ENCODE data around the gene OR2W3. TPM values are rescaled to one million over a fixed set of nuclear protein-coding genes. Genes with fewer than 3 reads are reported as not detected.
"Not testable (repeated sequence)": the region's sequence is repeated elsewhere in the genome, so short reads cannot be mapped to it uniquely, and the experiment has no call there.

OR2W3 gene
- total RNA-seq, 2 experiments from 2014 or later, result not detected

GRCh38 chr1:247933989-247934388 is 38.6 kb downstream of the OR2W3 start:
- ATAC-seq (no peak), DNase-seq (no peak)
- Mint-ChIP-seq H3K27ac (no peak overlapping the region), H3K9me3 (peaks cover 2% of the 10 kb centered on the region), H3K4me3 (no peak overlapping the region), H3K4me1 (ENCODE audit: low read depth) (no peaks in the 10 kb centered on the region), H3K36me3 (ENCODE audit: low read depth) (no peaks in the 10 kb centered on the region), H3K27me3 (no peaks in the 10 kb centered on the region)
- ChIA-PET CTCF (no interaction called here), POLR2A (no interaction called here)
- TF ChIP-seq, protein P1, sequence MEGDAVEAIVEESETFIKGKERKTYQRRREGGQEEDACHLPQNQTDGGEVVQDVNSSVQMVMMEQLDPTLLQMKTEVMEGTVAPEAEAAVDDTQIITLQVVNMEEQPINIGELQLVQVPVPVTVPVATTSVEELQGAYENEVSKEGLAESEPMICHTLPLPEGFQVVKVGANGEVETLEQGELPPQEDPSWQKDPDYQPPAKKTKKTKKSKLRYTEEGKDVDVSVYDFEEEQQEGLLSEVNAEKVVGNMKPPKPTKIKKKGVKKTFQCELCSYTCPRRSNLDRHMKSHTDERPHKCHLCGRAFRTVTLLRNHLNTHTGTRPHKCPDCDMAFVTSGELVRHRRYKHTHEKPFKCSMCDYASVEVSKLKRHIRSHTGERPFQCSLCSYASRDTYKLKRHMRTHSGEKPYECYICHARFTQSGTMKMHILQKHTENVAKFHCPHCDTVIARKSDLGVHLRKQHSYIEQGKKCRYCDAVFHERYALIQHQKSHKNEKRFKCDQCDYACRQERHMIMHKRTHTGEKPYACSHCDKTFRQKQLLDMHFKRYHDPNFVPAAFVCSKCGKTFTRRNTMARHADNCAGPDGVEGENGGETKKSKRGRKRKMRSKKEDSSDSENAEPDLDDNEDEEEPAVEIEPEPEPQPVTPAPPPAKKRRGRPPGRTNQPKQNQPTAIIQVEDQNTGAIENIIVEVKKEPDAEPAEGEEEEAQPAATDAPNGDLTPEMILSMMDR (IDR thresholded peaks at IDR 0.05), result no peak
- intact Hi-C loops (cut with micrococcal nuclease), result no loop called here

- no peak for ATAC-seq
- no peak overlapping the region for H3K4me3 Mint-ChIP-seq
- CTCF ChIA-PET, result interaction anchor here (0.8 to 1.2 kb wide), 4 partner anchors 8 to 204 kb away, joined by 3 to 6 read pairs (median 4); no protein-coding TSS in a partner anchor
Measured at GRCh38 chr1:247935781-247936180, 40.4 kb downstream of the OR2W3 start.

DNA sequence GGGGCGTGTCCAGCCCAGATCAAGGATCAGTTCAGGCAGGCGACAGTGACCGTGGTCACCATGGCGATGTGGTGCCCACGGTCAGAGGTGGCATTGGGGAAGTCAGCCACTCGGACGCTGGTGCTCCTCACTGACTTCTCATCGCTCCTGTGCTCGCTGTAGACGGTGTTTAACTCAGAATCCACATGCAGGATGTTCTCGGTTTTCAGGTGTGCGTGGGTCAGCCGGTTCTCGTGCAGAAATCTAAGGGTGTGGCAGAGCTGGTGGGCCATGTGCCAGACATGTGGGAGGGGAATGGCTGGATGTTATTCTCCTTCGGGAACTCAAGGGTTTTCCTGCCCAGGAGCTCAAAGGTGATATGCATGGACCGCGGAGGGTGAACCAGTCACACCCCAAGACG is 41.0 kb downstream of the OR2W3 start:
- H3K27ac Mint-ChIP-seq, result no peak overlapping the region
- ATAC-seq, result no peak
- TF ChIP-seq, protein P1 (IDR thresholded peaks at IDR 0.05), result no peak
- H3K4me1 Mint-ChIP-seq (ENCODE audit: low read depth), result no peaks in the 10 kb centered on the region
- DNase-seq, result no peak
- ChIA-PET POLR2A (no interaction called here), CTCF (interaction anchor here (0.8 to 1.4 kb wide), 8 partner anchors 9 to 203 kb away, joined by 3 to 6 read pairs (median 3); no protein-coding TSS in a partner anchor)
- no peaks in the 10 kb centered on the region for H3K36me3 Mint-ChIP-seq (ENCODE audit: low read depth)
- H3K9me3 Mint-ChIP-seq, result peaks cover 2% of the 10 kb centered on the region
- intact Hi-C loops (cut with micrococcal nuclease), result no loop called here
- no peaks in the 10 kb centered on the region for H3K27me3 Mint-ChIP-seq
- H3K4me3 Mint-ChIP-seq, result no peak overlapping the region

More at GRCh38 chr1:247935781-247936180, 40.4 kb downstream of the OR2W3 start:
- intact Hi-C loops (cut with micrococcal nuclease), result no loop called here
- POLR2A ChIA-PET, result no interaction called here
- Mint-ChIP-seq H3K27me3 (no peaks in the 10 kb centered on the region), H3K36me3 (ENCODE audit: low read depth) (no peaks in the 10 kb centered on the region), H3K4me1 (ENCODE audit: low read depth) (no peaks in the 10 kb centered on the region), H3K9me3 (peaks cover 2% of the 10 kb centered on the region), H3K27ac (no peak overlapping the region)
- no peak for DNase-seq
- TF ChIP-seq, protein P1 (IDR thresholded peaks at IDR 0.05), result no peak

DNA sequence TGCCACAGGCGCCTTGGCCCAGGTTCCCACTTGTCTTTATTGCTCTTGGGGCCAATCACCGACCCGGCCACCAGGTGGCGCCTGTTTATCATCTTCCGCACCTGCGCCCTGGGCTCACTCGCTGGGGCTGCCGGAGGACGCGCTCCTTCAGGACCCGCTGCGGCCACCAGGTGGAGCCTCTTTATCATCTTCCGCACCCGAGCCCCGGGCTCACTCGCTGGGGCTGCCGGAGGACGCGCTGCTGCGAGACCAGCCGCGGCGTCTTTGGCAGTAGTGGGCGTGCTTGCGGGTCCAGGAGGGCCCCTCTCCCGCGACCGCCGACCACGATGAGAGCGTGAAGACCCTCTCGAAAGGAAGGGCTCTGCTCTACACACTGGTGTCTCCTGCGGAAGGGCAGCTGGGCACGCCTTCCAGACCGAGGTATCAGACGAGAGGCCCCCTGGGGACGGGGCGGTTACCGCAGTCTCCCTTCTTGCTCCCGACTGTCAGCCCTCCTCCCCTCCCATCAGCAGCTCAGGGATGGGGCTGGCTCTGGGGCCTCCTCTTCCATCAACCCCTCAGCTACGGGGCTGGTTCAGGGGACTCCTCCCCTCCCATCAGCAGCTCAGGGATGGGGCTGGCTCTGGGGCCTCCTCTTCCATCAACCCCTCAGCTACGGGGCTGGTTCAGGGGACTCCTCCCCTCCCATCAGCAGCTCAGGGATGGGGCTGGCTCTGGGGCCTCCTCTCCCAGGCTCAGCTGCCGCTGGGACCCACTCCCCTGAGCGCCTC is 41.8 kb downstream of the OR2W3 start:
- TF ChIP-seq, protein P1 (IDR thresholded peaks at IDR 0.05), result peak; percentile 88
- CTCF ChIA-PET, result interaction anchor here (0.5 to 1.4 kb wide), 10 partner anchors 10 to 456 kb away, joined by 3 to 6 read pairs (median 3); no protein-coding TSS in a partner anchor
- H3K9me3 Mint-ChIP-seq; H3K4me1 Mint-ChIP-seq (ENCODE audit: low read depth); H3K27me3 Mint-ChIP-seq; H3K36me3 Mint-ChIP-seq (ENCODE audit: low read depth); POLR2A ChIA-PET; intact Hi-C loops (cut with micrococcal nuclease): not testable (repeated sequence)
- peak; percentile 96 for DNase-seq
- Mint-ChIP-seq H3K27ac (peak overlapping the region; percentile 76), H3K4me3 (peak overlapping the region; percentile 79)
- peak; percentile 94 for ATAC-seq

DNA sequence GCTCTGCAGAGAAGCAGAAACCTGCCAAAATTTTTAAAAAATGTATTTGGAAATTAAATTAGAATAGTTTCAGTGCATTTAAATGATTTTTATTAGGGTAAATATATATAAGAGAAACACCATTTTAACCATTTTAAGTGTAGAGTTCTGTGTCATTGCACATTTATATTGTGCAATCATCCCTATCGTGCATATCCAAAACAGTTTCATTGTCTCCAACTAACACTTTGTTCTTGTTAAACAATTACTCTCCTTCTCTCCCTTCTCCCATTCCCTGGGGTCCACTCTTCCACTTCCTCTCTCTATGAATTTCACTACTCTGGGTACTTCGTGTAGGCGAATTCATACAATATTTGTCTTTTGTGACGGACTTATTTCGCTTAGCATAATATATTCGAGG is 47.2 kb downstream of the OR2W3 start:
- ATAC-seq (no peak), DNase-seq (no peak)
- Mint-ChIP-seq H3K27ac (no peak overlapping the region), H3K9me3 (no peaks in the 10 kb centered on the region), H3K27me3 (no peaks in the 10 kb centered on the region), H3K4me1 (ENCODE audit: low read depth) (no peaks in the 10 kb centered on the region), H3K4me3 (no peak overlapping the region), H3K36me3 (ENCODE audit: low read depth) (no peaks in the 10 kb centered on the region)
- POLR2A ChIA-PET, result no interaction called here
- CTCF ChIA-PET, result no interaction called here
- intact Hi-C loops (cut with micrococcal nuclease), result no loop called here
- TF ChIP-seq, protein P1 (IDR thresholded peaks at IDR 0.05), result no peak

All from activated CD8-positive, alpha-beta T cell treated with anti-CD3 and anti-CD28 coated beads for 36 hours (primary cell).